ENCODE data around the gene ROR2.

GRCh38 chr9:91697201-91697600 lies 252.8 kb downstream of the ROR2 start:
- no peak for TF ChIP-seq EZH2 (IDR thresholded peaks at IDR 0.05; ENCODE audit: low read length, unreplicated experiment)
- TF ChIP-seq CTCF (conservative IDR thresholded peaks at IDR 0.05; ENCODE audit: low read depth, low read length): no peak
- TF ChIP-seq EZH2phosphoT487 (IDR thresholded peaks at IDR 0.05; ENCODE audit: borderline replicate concordance, low read length): no peak

All from PC-3 (cell line).